Testis (tissue), 2 donors: Measurements from ENCODE around the gene PTGS2.

ENCODE experiments used
- CTCF ChIP-seq, 3 experiments: fragments of 450-650 bp in 2 of 3; fragments of 200-600 bp in 1 of 3; sonication (generic) in 1 of 3; IDR thresholded peaks; one replicate each; pipeline ENCODE4 v1.5.1; 2016 to 2019; ENCODE audit warnings: antibody characterized with exemption in 3 of 3, mild to moderate bottlenecking in 2 of 3, moderate library complexity in 1 of 3
- POLR2A ChIP-seq: fragments of 450-650 bp; IDR thresholded peaks from one replicate; pipeline ENCODE4 v1.6.1; 2017; ENCODE audit warnings: antibody characterized with exemption, mild to moderate bottlenecking, moderate library complexity

GRCh38 chr1:186627019-186627418 is 53.2 kb downstream of the PTGS2 start:
- TF ChIP-seq CTCF (IDR thresholded peaks at IDR 0.05): no peak
- no peak for TF ChIP-seq POLR2A
